HG03280 (cell line): ENCODE results near the gene TNFRSF14.

Experiments used
- ATAC-seq: cut with Tn5 transposase; IDR thresholded peaks from one replicate; pipeline ENCODE4 v1.9.1; 2021; ENCODE audit warnings: mild to moderate bottlenecking, moderate library complexity; ENCODE audit not compliant: unreplicated experiment

The TNFRSF14 gene

DNA sequence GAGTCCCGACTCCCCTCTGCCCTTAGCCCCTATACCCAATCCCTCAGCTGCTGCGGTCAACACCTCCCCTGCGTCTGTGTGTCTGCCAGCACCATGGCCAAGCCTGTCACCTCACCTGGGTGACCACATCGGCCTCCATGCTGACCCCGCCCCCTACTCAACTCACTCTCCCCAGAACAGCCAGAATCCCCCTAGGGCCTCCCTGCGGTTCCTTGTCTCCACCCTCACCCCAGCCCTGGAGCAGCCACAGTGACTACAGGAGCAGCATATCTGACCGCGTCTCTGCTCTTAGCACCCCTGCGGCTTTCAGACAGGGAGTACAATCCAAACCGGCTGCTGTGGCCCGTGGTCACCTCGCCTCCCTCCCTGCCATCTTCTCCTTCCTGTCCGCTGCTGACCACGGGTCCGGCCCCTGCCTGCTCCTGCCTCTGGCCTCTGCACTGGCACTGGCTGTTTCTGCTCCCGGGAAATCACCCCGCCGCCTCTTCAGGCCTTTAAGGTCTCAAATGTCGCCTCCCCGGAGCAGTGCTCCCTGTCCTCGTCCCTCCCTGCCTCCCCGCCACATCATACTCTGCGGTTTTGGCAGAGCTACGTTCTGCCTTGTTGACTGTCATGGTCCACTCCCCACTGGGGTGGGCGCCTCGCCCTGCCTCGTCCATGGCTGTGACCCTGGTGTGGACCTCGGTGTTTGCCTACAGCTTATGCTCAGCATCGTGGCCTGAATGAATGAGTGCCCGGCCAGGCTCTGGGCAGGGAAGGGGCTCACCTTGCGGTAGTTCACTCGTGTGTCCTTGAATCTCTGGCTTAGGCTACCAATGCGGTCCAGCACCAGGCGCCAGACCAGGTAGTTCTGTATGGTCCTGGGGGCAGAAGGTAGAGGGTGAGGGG is 41.5 kb downstream of the TNFRSF14 start:
- no peak for ATAC-seq

DNA sequence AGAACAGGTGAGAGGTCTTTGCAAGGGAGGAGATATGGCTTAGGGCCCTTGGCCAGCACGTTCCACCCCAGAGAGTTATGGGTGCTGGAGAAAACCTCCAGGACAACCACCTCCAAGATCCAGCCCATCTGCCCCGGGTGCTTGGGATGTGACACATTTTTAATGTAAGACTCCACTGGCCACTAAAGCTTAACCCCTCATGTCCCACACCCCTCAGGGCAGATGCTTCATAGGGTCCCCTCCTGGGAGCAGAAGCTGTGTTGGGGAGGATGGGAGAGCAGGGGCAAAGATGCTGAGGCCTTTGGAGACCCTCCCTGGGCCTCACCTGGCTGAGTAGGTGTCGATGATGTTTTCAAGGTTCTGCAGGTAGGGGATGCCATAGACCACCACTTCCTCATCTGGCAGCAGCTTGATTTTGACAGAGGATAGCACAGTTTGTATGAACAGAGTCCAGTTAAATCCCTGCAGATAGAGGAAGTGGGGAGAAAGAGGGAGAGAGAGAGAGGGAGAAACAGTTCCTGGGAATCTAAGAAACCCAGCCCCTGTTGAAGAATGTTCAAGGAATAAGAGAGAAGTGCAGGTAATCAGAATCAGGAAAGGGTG is 42.3 kb downstream of the TNFRSF14 start:
- no peak for ATAC-seq

- no peak for ATAC-seq
These were observed 45.6 kb downstream of the TNFRSF14 start for GRCh38 chr1:2601721-2602303.

DNA sequence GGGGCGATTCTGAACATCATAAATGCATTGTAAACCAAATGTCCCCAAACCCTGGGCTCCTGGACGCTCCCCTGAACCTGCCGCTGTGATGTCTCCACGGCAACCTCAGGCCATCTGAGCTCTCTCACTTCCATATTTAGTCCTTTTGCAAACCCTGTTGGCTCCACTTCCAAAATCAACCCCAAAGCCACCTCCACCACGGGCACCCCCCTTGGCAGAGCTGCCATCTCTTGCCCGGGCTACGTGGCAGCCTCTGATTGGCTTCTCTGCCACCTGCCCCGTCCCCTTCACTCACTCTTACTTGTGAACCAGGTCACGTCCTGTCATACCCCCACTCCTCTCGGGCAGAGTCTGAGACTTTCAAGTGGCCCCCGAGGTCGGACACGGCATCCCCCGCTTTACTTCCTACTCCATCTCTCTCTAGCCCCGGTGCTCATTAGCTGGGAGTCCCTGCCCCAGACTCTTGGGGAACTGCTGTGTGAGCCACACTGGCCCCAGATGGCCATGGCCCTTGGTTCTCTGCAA is 46.2 kb downstream of the TNFRSF14 start:
- ATAC-seq, result no peak

DNA sequence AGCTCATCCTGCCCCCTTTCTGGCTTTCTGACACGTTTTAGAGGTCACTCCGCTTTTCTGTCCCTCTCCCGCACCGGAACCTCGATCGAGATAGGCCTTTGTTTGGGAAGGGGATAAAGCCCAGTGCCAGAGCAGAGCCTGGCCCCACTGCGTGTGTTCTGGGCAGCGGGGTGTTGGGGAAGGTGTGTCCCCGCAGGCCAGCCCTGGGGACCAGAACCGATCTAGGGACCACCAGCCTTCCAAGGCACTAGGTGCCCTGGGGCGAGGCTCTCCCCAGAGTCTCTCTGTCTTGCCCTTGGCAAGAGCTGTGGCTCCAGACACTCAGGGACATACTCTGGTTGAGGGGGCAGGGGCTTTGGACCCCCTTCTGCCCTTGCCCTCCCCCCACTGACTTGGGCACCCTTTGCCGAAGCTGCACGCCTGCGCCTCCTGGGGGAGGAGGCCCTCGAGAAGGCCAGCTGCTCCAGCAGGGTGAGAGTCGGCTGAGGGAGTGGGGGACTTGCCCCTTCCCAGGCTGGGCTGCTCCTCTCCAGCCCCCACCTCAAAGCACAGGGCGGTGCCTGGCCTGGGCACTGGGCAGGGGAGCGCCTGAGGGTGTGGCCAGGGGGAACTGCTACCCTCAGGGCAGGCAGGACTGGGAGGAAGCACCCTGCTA is 46.8 kb downstream of the TNFRSF14 start:
- no peak for ATAC-seq

- no peak for ATAC-seq
These were observed 47.5 kb downstream of the TNFRSF14 start for GRCh38 chr1:2603521-2604155.

- ATAC-seq, result no peak
These were observed 48.1 kb downstream of the TNFRSF14 start for GRCh38 chr1:2604156-2604843.

- no peak for ATAC-seq
These were observed 48.8 kb downstream of the TNFRSF14 start for GRCh38 chr1:2604844-2605508.

DNA sequence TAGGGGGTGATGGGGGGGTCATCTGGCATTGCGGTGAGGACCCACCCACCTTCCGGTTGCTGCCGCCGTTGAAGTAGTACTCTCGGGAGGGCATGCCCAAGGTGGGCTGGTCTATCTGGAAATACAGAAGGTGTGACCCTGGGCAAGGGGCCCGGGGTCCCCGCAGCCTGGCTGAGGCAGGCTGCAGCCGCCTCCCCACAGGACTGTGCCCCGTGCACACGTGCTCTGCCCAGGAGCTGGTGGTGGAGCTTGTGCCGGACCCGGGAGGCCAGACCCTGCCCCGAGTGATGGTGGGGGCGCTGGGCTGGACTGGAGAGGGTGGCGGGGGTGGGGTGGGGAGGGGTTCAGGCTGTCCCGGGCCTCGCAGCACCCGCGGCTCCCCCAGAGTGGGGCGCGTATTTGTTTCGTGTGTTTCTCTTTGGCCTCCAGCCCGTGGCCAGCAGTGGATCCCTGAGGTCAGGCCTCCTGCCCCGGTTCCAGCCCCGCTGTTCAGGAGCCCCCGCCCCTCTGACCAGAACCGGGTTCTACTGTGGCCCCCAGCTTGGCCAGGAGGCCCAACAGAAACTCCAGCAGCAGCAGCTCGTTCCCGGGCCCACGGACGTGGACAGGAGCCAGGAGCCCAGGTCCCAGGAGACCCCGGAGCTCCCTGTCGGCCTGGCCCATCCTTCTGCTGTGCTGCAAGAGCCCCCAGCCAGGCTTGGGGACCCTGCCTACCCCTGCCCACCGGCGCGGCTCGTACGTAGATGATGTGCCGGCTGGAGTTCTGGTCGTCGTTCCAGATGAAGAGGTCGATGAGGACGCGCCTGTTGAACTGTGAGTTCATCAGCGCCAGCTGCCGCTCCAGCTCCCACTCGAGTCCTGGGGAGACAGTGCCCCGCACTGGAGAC is 49.6 kb downstream of the TNFRSF14 start:
- ATAC-seq, result no peak

DNA sequence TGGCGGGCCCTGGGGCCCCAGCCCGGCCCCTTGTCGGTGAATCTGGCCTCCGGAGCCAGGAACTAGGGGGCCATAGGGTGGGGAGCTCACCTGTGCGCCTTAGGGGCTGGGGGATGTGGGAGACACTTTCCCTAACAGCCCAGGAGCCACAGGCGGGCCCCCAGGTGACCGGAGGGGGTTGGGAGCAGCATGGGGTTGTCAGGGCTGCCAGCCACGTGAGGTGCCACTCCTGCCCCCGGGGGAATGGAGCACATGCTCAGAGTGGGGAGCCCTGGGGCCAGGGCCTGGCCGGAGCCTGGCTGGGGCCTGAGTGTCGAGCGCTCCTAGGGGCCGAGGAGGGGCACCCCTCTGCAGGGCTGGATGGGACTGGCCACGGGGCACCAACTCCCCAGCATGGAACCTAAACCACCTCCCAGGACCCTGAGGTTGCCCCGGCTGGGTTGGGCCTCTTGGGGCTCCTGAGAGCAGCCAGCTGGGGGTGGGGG is 50.3 kb downstream of the TNFRSF14 start:
- ATAC-seq, result no peak

- ATAC-seq, result no peak
These were observed 50.9 kb downstream of the TNFRSF14 start for GRCh38 chr1:2606881-2607621.

- ATAC-seq, result no peak
These were observed 51.5 kb downstream of the TNFRSF14 start for GRCh38 chr1:2607641-2608091.

DNA sequence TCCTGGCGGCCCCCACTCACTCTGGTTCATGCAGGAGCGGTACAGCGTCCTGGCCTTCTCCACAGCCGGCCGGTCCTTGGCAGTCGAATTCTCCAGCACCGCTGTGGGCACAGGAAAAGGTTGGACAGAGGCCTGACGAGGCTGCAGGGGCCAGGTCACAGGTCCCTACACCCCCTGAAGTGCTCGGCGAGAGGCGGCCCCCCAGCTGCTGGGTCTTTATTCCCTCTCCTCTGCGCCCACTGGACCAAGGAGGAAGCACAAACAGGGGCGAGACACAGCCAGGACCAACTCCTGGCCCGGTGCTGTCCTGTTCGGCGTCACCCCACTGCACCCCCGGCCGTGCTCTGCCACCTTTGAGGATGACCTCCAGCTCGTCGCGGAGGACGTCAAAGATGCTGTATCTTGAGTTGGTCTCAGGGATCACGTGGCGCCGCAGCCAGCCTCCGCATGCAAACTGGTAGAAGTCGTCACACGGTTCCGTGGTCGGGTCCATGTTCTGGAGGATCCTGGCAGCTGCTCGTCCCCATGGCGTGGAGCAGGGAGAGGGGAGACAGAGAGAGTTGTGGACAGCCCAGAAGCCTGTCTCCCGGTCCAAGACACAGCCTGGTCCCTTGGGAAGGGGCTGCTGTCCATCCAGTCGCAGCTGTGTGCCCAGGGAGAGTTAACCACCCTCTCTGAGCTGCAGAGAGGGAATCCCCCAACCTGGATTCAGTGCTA is 53.3 kb downstream of the TNFRSF14 start:
- ATAC-seq, result no peak

DNA sequence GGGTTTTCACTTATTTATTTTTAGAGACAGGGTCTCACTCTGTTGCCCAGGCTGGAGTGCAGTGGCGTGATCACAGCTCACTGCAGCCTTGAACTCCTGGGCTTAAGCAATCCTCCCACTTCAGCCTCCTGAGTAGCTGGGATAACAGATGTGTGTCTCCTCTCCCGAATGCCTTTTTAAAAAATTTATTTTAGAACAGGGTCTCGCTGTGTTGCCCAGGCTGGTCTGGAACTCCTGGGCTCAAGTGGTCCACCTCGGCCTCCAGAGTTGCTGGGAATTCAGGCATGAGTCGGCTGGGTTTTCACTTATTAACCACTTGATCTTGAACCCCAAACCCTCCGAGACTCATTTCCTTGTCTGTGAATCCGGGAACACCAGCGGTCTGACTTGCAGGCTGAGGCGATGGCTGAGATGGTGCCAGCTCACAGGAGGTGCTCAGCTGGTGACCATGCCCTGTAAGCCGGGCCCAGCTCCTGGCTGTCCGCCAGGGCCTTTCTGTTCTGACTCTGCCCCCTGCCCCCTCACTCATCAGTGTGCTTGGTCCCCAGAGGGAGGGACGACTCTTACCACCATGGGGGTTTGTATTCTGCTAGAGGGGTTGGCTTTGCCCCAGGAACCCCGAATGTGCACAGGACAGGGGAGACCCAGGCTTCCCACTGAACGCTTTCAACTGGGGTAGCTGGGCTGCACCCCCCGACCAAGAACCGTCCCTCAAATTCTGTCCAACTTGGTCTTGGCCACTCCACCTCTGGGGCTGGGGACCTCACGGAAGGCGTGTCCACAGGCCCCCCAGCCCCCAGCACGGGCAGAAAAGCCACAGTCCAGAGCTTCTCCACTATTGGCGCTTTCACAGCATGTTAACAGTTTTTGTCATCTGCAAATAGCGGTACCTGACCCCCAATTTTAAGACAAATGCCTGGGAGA is 54.1 kb downstream of the TNFRSF14 start:
- no peak for ATAC-seq

DNA sequence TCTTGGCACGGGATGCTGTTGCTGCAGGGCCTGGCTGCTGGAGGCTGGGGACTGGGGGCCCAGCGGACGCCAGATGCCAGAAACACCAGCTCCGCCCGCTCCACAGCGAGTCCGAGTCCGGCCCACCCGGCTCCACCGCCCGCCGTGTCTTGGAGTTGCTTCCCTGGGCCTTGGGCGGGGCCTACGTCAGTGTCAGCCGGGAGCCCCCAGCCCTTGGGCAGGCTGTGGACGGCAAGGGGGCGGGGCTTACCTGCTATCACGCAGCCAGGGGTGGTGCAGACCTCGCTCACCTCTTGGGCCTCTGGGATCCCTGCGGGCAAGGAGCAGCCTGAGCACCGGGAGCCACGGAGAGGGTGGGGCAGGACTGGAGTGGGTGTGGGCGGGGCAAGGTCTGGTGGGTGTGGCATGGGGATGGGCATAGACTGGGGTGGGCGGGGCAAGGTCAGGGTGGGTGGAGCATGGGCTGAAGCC is 54.9 kb downstream of the TNFRSF14 start:
- no peak for ATAC-seq
